HepG2 (cell line): ENCODE results near the gene ZFP64. TPM values are rescaled to one million over a fixed set of nuclear protein-coding genes. Genes with fewer than 3 reads are reported as not detected.

Source experiments
- ATAC-seq: fragments of 200-7000 bp; cut with Tn5 transposase; 3 replicates; pipeline ENCODE4 v1.9.1; 2020; ENCODE audit warnings: mild to moderate bottlenecking, moderate library complexity
- BruUV-seq: library from RNA; stranded (reverse); fragments of 400-500 nt; replicated peaks from 2 replicates; lab custom pipeline; 2021; lab: Mats Ljungman, UMichigan
- CTCF ChIA-PET: fragments of 300-600 bp; formaldehyde crosslinking; extraction: SDS; loops from one replicate; lab custom pipeline; 2021; ENCODE audit warnings: low total read pairs, inconsistent platforms, low intra/inter-chr PET ratio; lab: Yijun Ruan, JAX
- POLR2A ChIA-PET: fragments of 350-600 bp; sonication (Branson Sonifier 250); formaldehyde crosslinking; loops from one replicate; lab custom pipeline; 2020; ENCODE audit warnings: antibody characterized with exemption, inconsistent platforms; lab: Yijun Ruan, JAX
- DNase-seq: peaks from one replicate; pipeline ENCODE4 v3.0.0-alpha.2; 2015; ENCODE audit warnings: low spot score
- FAIRE-seq: peaks from 3 replicates; lab custom pipeline; 2011; peaks lifted over from hg19 to GRCh38; lab: Jason Lieb, UNC
- H2AFZ ChIP-seq: one replicate; pipeline ENCODE4 v1.6.1; 2011; ENCODE audit warnings: low read length, inconsistent platforms
- H3K27ac ChIP-seq: fragments of 300-600 bp; 3 replicates; pipeline ENCODE4 v1.8.0; 2011; ENCODE audit warnings: mixed run types, mild to moderate bottlenecking, mixed read lengths, low read length, inconsistent platforms; ENCODE audit not compliant: insufficient read depth; ENCODE audit errors: extremely low read length
- H3K27me3 ChIP-seq, 2 experiments: fragments of 200-600 bp in 1 of 2; 2 replicates in 1 of 2; 3 replicates in 1 of 2; pipeline versions ENCODE4 v1.6.0 to v1.8.0; 2011; ENCODE audit warnings: low read length in 2 of 2, mild to moderate bottlenecking in 2 of 2, moderate library complexity in 2 of 2, inconsistent platforms in 1 of 2; ENCODE audit not compliant: insufficient read depth in 2 of 2, control insufficient read depth in 1 of 2
- H3K36me3 ChIP-seq, 2 experiments: fragments of 200-600 bp in 1 of 2; replicated peaks in 1 of 2; 2 replicates in 1 of 2; 3 replicates in 1 of 2; pipeline versions ENCODE4 v1.5.1 to v1.8.0; 2011; ENCODE audit warnings: low read length in 2 of 2, inconsistent platforms in 1 of 2; ENCODE audit not compliant: insufficient read depth in 2 of 2, control insufficient read depth in 1 of 2
- H3K4me1 ChIP-seq: 2 replicates; pipeline ENCODE4 v1.5.1; 2012; ENCODE audit warnings: low read length, inconsistent platforms; ENCODE audit not compliant: insufficient read depth
- H3K4me2 ChIP-seq: 2 replicates; pipeline ENCODE4 v1.6.0; 2011; ENCODE audit warnings: low read depth, low read length, inconsistent platforms
- H3K4me3 ChIP-seq, 3 experiments: fragments of 200-600 bp in 1 of 3; sonication (generic), shearing (Covaris generic) in 1 of 3; replicated peaks in 1 of 3; 2 replicates each; pipeline ENCODE4 v1.5.1; 2011 to 2016; ENCODE audit warnings: low read length in 3 of 3, inconsistent platforms in 2 of 3, low read depth in 2 of 3, mild to moderate bottlenecking in 2 of 3, control low read depth in 1 of 3, mixed read lengths in 1 of 3; ENCODE audit not compliant: insufficient read depth in 1 of 3
- H3K79me2 ChIP-seq: one replicate; pipeline ENCODE4 v1.6.1; 2011; ENCODE audit warnings: low read length, inconsistent platforms; ENCODE audit not compliant: insufficient read depth
- H3K9ac ChIP-seq: 2 replicates; pipeline ENCODE4 v1.6.0; 2011; ENCODE audit warnings: mild to moderate bottlenecking, low read depth, low read length, inconsistent platforms; ENCODE audit not compliant: insufficient read depth
- H3K9me3 ChIP-seq: 2 replicates; pipeline ENCODE4 v1.5.1; 2012; ENCODE audit warnings: mild to moderate bottlenecking, low read length
- H4K20me1 ChIP-seq: 2 replicates; pipeline ENCODE4 v1.6.0; 2011; ENCODE audit warnings: inconsistent platforms, mild to moderate bottlenecking, low read length, moderate library complexity; ENCODE audit not compliant: insufficient read depth
- CEBPB ChIP-seq: IDR thresholded peaks from 2 replicates; pipeline ENCODE4 v1.6.1; 2011; ENCODE audit warnings: low read depth, low read length, improper control_type of control experiment, borderline replicate concordance
- ONECUT2 ChIP-seq: sonication (generic); formaldehyde crosslinking; IDR thresholded peaks from 2 replicates; pipeline ENCODE4 v1.4.0; 2020; ENCODE audit warnings: missing genetic modification reagents
- ZBTB44 ChIP-seq: sonication (generic); formaldehyde crosslinking; IDR thresholded peaks from 2 replicates; pipeline ENCODE4 v1.4.0; 2020; ENCODE audit warnings: missing genetic modification reagents
- WGBS: methylation state at CpG from one replicate; pipeline ENCODE4 v1.1.6; 2017; ENCODE audit warnings: low lambda C conversion rate; 5-methylcytosine and 5-hydroxymethylcytosine counted together
- in situ Hi-C: cut with HindIII; loops from 2 replicates; pipeline ENCODE4 v1.10.0; 2017; ENCODE audit warnings: low pct_unique_long_range_greater_than_20kb; ENCODE audit not compliant: extremely low pct_ligation_motif_present
- intact Hi-C: fragments of 100-400 bp; cut with micrococcal nuclease; formaldehyde crosslinking; loops from one replicate; pipeline ENCODE4 v1.10.0; 2022; ENCODE audit not compliant: unreplicated experiment
- polyA plus RNA-seq, 8 experiments: library from polyadenylated mRNA; depleted of rRNA in 3 of 8; stranded (reverse) in 7 of 8; unstranded in 1 of 8; fragments of >200 nt; fragmentation: Illumina TruSeq in 4 of 8; extraction: Trizol in 4 of 8; gene quantifications; 2 replicates each; pipeline versions ENCODE4 v1.2.1 to v1.2.3, GENCODE V29; 2011 to 2016; ENCODE audit warnings: low read depth in 4 of 8, missing spikeins in 1 of 8, mixed read lengths in 1 of 8; ENCODE audit not compliant: insufficient read depth in 1 of 8
- total RNA-seq, 5 experiments: library from RNA; depleted of rRNA; stranded (reverse); fragments of >200 nt; fragmentation: Illumina TruSeq; extraction: Trizol; gene quantifications; 2 replicates each; pipeline ENCODE4 v1.2.3, GENCODE V29; 2016; ENCODE audit warnings: low read depth in 1 of 5

ZFP64 gene
- total and polyA plus RNA-seq, 2 of the 13 experiments (the other 11 are each of a cell fraction or from before 2014, with no cell fraction given), result 12.0 to 24.3 TPM

- CTCF ChIA-PET, result no interaction called here
- Histone ChIP-seq H3K27ac (no peak overlapping the region), H3K4me1 (no peaks in the 10 kb centered on the region), H3K36me3 (no peaks in the 10 kb centered on the region), H3K9me3 (peaks cover 5% of the 10 kb centered on the region; the same call in 1 of the 2 replicates), H3K4me3 (no peak overlapping the region), H3K4me2 (no peak overlapping the region), H3K27me3 (peaks cover 3 to 13% of the 10 kb centered on the region in 2 experiments; a peak in 2 of 5 replicates), H3K9ac (no peak overlapping the region), H2AFZ (no peak overlapping the region), H3K79me2 (no peaks in the 10 kb centered on the region), H4K20me1 (no peaks in the 10 kb centered on the region)
- POLR2A ChIA-PET, result no interaction called here
- no TSS peak for BruUV-seq
- in situ Hi-C loops, result no loop called here
- ATAC-seq, result no peak
- FAIRE-seq, result no peak
- intact Hi-C loops, result no loop called here
- DNase-seq, result no peak
- TF ChIP-seq ONECUT2 (CRISPR knock-in tag), result no peak
- WGBS, result 45% methylated on average over 4 of the region's 4 CpGs
These were observed 17.6 kb upstream of the ZFP64 start for GRCh38 chr20:52209154-52209571.

GRCh38 chr20:52207020-52207810 lies 15.6 kb upstream of the ZFP64 start:
- intact Hi-C loops (no loop called here), in situ Hi-C loops (no loop called here)
- Histone ChIP-seq H3K9me3 (no peaks in the 10 kb centered on the region), H2AFZ (no peak overlapping the region), H3K4me1 (no peaks in the 10 kb centered on the region), H3K4me2 (no peak overlapping the region), H3K36me3 (no peaks in the 10 kb centered on the region), H3K4me3 (no peak overlapping the region), H4K20me1 (no peaks in the 10 kb centered on the region), H3K9ac (no peak overlapping the region), H3K27me3 (peaks cover 3 to 13% of the 10 kb centered on the region in 2 experiments; a peak in 2 of 5 replicates), H3K27ac (no peak overlapping the region), H3K79me2 (no peaks in the 10 kb centered on the region)
- ChIA-PET POLR2A (interaction anchor here (1.2 kb wide), 1 partner anchor 15 kb away, joined by 3 read pairs; the partner anchor contains the start of gene ZFP64), CTCF (no interaction called here)
- no TSS peak for BruUV-seq
- FAIRE-seq (peak; percentile 34), ATAC-seq (no peak), DNase-seq (no peak)
- WGBS, result 61% methylated on average over 3 of the region's 3 CpGs
- TF ChIP-seq ZBTB44 (CRISPR knock-in tag) (no peak), CEBPB (peak; percentile 82)
